NCI-H82 treated with DMSO at 0.1 percent for 48 hours (cell line): ENCODE measurements around the gene KLHL25.
"Not testable (repeated sequence)": the region's sequence is repeated elsewhere in the genome, so short reads cannot be mapped to it uniquely, and the experiment has no call there.

Experiments
- DNase-seq: peaks from one replicate; lab custom pipeline; 2025; ENCODE audit not compliant: unreplicated experiment; lab: John Stamatoyannopoulos, UW

KLHL25 gene

GRCh38 chr15:85794598-85795336 lies at the start of gene KLHL25:
KLHL25 (minus strand) TSS chr15:85794925; CDS start chr15:85769810, 25,115 bp downstream.
- DNase-seq, result peak; percentile 84

- DNase-seq, result no peak
Observed at GRCh38 chr15:85840802-85841152, 46.1 kb upstream of the KLHL25 start.

- peak; percentile 60 for DNase-seq
Observed at GRCh38 chr15:85840079-85840801, 45.5 kb upstream of the KLHL25 start.

GRCh38 chr15:85839643-85840042 lies 44.9 kb upstream of the KLHL25 start:
- no peak for DNase-seq

- no peak for DNase-seq
Observed at GRCh38 chr15:85838655-85839054, 43.9 kb upstream of the KLHL25 start.

- DNase-seq, result no peak
Observed at GRCh38 chr15:85837881-85838280, 43.2 kb upstream of the KLHL25 start.

GRCh38 chr15:85837011-85837433 lies 42.3 kb upstream of the KLHL25 start:
- DNase-seq, result no peak

- no peak for DNase-seq
Observed at GRCh38 chr15:85834651-85835050, 39.9 kb upstream of the KLHL25 start.

- DNase-seq, result no peak
Observed at GRCh38 chr15:85832394-85832793, 37.7 kb upstream of the KLHL25 start.

GRCh38 chr15:85831415-85832113 lies 36.8 kb upstream of the KLHL25 start:
- DNase-seq, result peak; percentile 44

- not testable (repeated sequence) for DNase-seq
Observed at GRCh38 chr15:85829754-85830153, 35.0 kb upstream of the KLHL25 start.

GRCh38 chr15:85828874-85829273 lies 34.1 kb upstream of the KLHL25 start:
- DNase-seq, result peak; percentile 60

- DNase-seq, result peak; percentile 34
Observed at GRCh38 chr15:85828126-85828525, 33.4 kb upstream of the KLHL25 start.

GRCh38 chr15:85826756-85827515 lies 32.2 kb upstream of the KLHL25 start:
- DNase-seq, result no peak

- DNase-seq, result no peak
Observed at GRCh38 chr15:85825719-85826118, 31.0 kb upstream of the KLHL25 start.

- DNase-seq, result no peak
Observed at GRCh38 chr15:85825118-85825517, 30.4 kb upstream of the KLHL25 start.

GRCh38 chr15:85821545-85821944 lies 26.8 kb upstream of the KLHL25 start:
- no peak for DNase-seq

- no peak for DNase-seq
Observed at GRCh38 chr15:85819938-85820337, 25.2 kb upstream of the KLHL25 start.

GRCh38 chr15:85813234-85813633 lies 18.5 kb upstream of the KLHL25 start:
- DNase-seq, result no peak

GRCh38 chr15:85810075-85810474 lies 15.3 kb upstream of the KLHL25 start:
- no peak for DNase-seq

GRCh38 chr15:85805420-85805819 lies 10.7 kb upstream of the KLHL25 start:
- DNase-seq, result no peak
